Neural progenitor cell (in vitro differentiated cells): ENCODE data around the gene MMD2. TPM values are rescaled to one million over a fixed set of nuclear protein-coding genes. Genes with fewer than 3 reads are reported as not detected.

Experiments used
- DNase-seq: peaks from one replicate; pipeline ENCODE4 v3.0.0-alpha.2; 2016; ENCODE audit warnings: low spot score
- H2AFZ ChIP-seq: fragments of 200-600 bp; sonication (generic); replicated peaks from 2 replicates; pipeline ENCODE4 v1.6.1; 2016; ENCODE audit warnings: antibody characterized with exemption
- H3F3A ChIP-seq: fragments of 200-600 bp; sonication (generic); 2 replicates; pipeline ENCODE4 v1.6.1; 2016; ENCODE audit warnings: antibody characterized with exemption, low read depth
- H3K27ac ChIP-seq: fragments of 200-600 bp; sonication (generic); 2 replicates; pipeline ENCODE4 v1.5.1; 2016; ENCODE audit warnings: mild to moderate bottlenecking
- H3K27me3 ChIP-seq: fragments of 200-600 bp; sonication (generic); 2 replicates; pipeline ENCODE4 v1.6.1; 2016; ENCODE audit warnings: mild to moderate bottlenecking, moderate library complexity
- H3K36me3 ChIP-seq: fragments of 200-600 bp; sonication (generic); 2 replicates; pipeline ENCODE4 v1.5.1; 2016
- H3K4me1 ChIP-seq: fragments of 200-600 bp; sonication (generic); 2 replicates; pipeline ENCODE4 v1.6.1; 2016; ENCODE audit warnings: mixed run types
- H3K4me2 ChIP-seq: fragments of 200-600 bp; sonication (generic); 2 replicates; pipeline ENCODE4 v1.6.1; 2016
- H3K4me3 ChIP-seq: fragments of 200-600 bp; sonication (generic); 2 replicates; pipeline ENCODE4 v1.5.1; 2016
- H3K79me2 ChIP-seq: fragments of 200-600 bp; sonication (generic); 2 replicates; pipeline ENCODE4 v1.6.1; 2016; ENCODE audit warnings: low read depth
- H3K9ac ChIP-seq: fragments of 200-600 bp; sonication (generic); 2 replicates; pipeline ENCODE4 v1.6.1; 2016
- H3K9me3 ChIP-seq: fragments of 200-600 bp; sonication (generic); 2 replicates; pipeline ENCODE4 v1.5.1; 2016; ENCODE audit warnings: low read depth
- H4K20me1 ChIP-seq: fragments of 200-600 bp; sonication (generic); 2 replicates; pipeline ENCODE4 v1.6.1; 2016; ENCODE audit warnings: low read depth
- H3K27ac Mint-ChIP-seq: 3 replicates; pipeline ENCODE4 v1.8.0; 2021; ENCODE audit warnings: mixed read lengths
- H3K27me3 Mint-ChIP-seq: 2 replicates; pipeline ENCODE4 v1.8.0; 2022; ENCODE audit warnings: low read depth, mild to moderate bottlenecking, inconsistent platforms, moderate library complexity, mixed read lengths; ENCODE audit not compliant: insufficient read depth
- H3K36me3 Mint-ChIP-seq: 3 replicates; pipeline ENCODE4 v1.8.0; 2021; ENCODE audit warnings: mixed read lengths
- H3K4me1 Mint-ChIP-seq: 3 replicates; pipeline ENCODE4 v1.8.0; 2021; ENCODE audit warnings: mixed read lengths
- H3K4me3 Mint-ChIP-seq: 3 replicates; pipeline ENCODE4 v1.8.0; 2021; ENCODE audit warnings: mild to moderate bottlenecking, moderate library complexity, mixed read lengths
- H3K9me3 Mint-ChIP-seq: 3 replicates; pipeline ENCODE4 v1.8.0; 2020; ENCODE audit warnings: mixed read lengths
- CTCF ChIP-seq: fragments of 200-600 bp; sonication (generic); IDR thresholded peaks from 2 replicates; pipeline ENCODE4 v1.5.1; 2017; ENCODE audit warnings: antibody characterized with exemption, mild to moderate bottlenecking
- EZH2 ChIP-seq: fragments of 200-600 bp; sonication (generic); IDR thresholded peaks from 2 replicates; pipeline ENCODE4 v1.6.1; 2017; ENCODE audit warnings: antibody characterized with exemption, mild to moderate bottlenecking, moderate library complexity
- EZH2phosphoT487 ChIP-seq: fragments of 200-600 bp; sonication (generic); IDR thresholded peaks from 2 replicates; pipeline ENCODE4 v1.6.1; 2017; ENCODE audit warnings: antibody characterized with exemption
- total RNA-seq: library from RNA; depleted of rRNA; stranded (reverse); fragments of >200 nt; gene quantifications from 2 replicates; pipeline ENCODE4 v1.2.3, GENCODE V29; 2015; ENCODE audit warnings: low replicate concordance

Gene MMD2
- total RNA-seq, 1 donor from 2014 or later: not detected

DNA sequence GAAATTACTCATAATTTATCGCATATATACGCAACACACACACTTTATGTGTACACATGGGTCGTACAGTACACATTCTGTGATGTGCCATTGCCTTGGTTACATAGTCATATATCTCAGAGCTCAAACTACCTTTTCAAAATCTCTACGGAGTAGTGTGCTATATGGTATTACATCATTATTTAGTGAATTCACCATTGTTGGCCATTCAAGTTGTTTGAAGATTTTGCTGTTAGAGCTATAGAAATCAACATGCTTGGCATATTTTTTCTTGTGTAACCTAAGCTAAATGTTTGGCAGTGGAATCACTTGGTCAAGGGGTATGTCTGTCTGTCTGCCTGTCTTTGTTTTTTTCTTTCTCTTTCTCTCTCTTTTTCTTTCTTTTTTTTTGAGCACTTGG lies 42.0 kb upstream of the MMD2 start:
- no peak overlapping the region for H2AFZ ChIP-seq
- H3K4me1 Mint-ChIP-seq: no peaks in the 10 kb centered on the region
- no peak for DNase-seq
- H3K27ac Mint-ChIP-seq: no peak overlapping the region
- no peak overlapping the region for H3K4me3 Mint-ChIP-seq
- no peaks in the 10 kb centered on the region for H3K9me3 ChIP-seq
- H3K79me2 ChIP-seq: no peaks in the 10 kb centered on the region
- no peak overlapping the region for H3K4me2 ChIP-seq
- no peak overlapping the region for H3K9ac ChIP-seq
- no peak overlapping the region for H3K4me3 ChIP-seq
- no peaks in the 10 kb centered on the region for H3K27me3 Mint-ChIP-seq
- H3K36me3 Mint-ChIP-seq: peaks cover 18% of the 10 kb centered on the region
- H4K20me1 ChIP-seq: no peaks in the 10 kb centered on the region
- no peaks in the 10 kb centered on the region for H3K36me3 ChIP-seq
- no peaks in the 10 kb centered on the region for H3F3A ChIP-seq
- TF ChIP-seq EZH2phosphoT487 (no peak), CTCF (no peak), EZH2 (no peak)
- H3K27ac ChIP-seq: no peak overlapping the region
- no peaks in the 10 kb centered on the region for H3K4me1 ChIP-seq
- H3K9me3 Mint-ChIP-seq: no peaks in the 10 kb centered on the region
- H3K27me3 ChIP-seq: no peaks in the 10 kb centered on the region

- Histone ChIP-seq H3K4me1 (no peaks in the 10 kb centered on the region), H3K4me3 (no peak overlapping the region), H3K79me2 (no peaks in the 10 kb centered on the region), H4K20me1 (no peaks in the 10 kb centered on the region), H2AFZ (no peak overlapping the region), H3F3A (no peaks in the 10 kb centered on the region), H3K9me3 (no peaks in the 10 kb centered on the region), H3K27ac (no peak overlapping the region), H3K9ac (no peak overlapping the region), H3K4me2 (no peak overlapping the region), H3K36me3 (no peaks in the 10 kb centered on the region), H3K27me3 (no peaks in the 10 kb centered on the region)
- no peaks in the 10 kb centered on the region for H3K9me3 Mint-ChIP-seq
- DNase-seq: no peak
- no peak overlapping the region for H3K4me3 Mint-ChIP-seq
- H3K27ac Mint-ChIP-seq: no peak overlapping the region
- no peaks in the 10 kb centered on the region for H3K4me1 Mint-ChIP-seq
- peaks cover 23% of the 10 kb centered on the region for H3K36me3 Mint-ChIP-seq
- H3K27me3 Mint-ChIP-seq: no peaks in the 10 kb centered on the region
- TF ChIP-seq EZH2 (no peak), EZH2phosphoT487 (no peak), CTCF (no peak)
These were observed 40.5 kb upstream of the MMD2 start for GRCh38 chr7:4999369-4999950.

DNA sequence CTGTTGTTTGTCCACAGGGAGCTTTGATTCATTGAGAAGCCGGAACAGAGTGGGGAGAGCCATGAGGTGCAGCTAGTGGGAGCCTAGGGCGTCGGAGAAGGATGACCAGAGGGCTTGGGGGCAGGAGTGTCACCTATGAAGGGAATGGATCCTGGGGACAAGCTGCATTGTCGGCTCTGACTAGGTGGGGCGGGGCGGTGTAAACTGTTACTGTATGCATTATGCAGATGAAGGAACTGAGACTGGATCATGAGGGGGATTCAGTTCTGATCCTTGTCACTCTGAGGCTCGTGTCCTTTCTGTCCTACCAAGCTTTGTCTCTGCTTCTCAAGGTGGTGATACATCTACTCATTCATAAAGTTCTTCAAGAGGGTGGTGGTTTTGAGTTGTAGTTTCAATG lies 39.9 kb upstream of the MMD2 start:
- no peak overlapping the region for H3K27ac Mint-ChIP-seq
- no peaks in the 10 kb centered on the region for H3F3A ChIP-seq
- no peaks in the 10 kb centered on the region for H3K4me1 ChIP-seq
- H3K27me3 ChIP-seq: no peaks in the 10 kb centered on the region
- peaks cover 21% of the 10 kb centered on the region for H3K36me3 Mint-ChIP-seq
- no peaks in the 10 kb centered on the region for H3K36me3 ChIP-seq
- no peak overlapping the region for H3K4me3 Mint-ChIP-seq
- no peak overlapping the region for H3K4me2 ChIP-seq
- no peaks in the 10 kb centered on the region for H3K27me3 Mint-ChIP-seq
- H3K9me3 ChIP-seq: no peaks in the 10 kb centered on the region
- H4K20me1 ChIP-seq: no peaks in the 10 kb centered on the region
- no peak overlapping the region for H3K27ac ChIP-seq
- no peaks in the 10 kb centered on the region for H3K79me2 ChIP-seq
- no peaks in the 10 kb centered on the region for H3K9me3 Mint-ChIP-seq
- DNase-seq: no peak
- H3K4me1 Mint-ChIP-seq: no peaks in the 10 kb centered on the region
- H3K4me3 ChIP-seq: no peak overlapping the region
- TF ChIP-seq EZH2 (no peak), CTCF (no peak), EZH2phosphoT487 (no peak)
- no peak overlapping the region for H3K9ac ChIP-seq
- no peak overlapping the region for H2AFZ ChIP-seq
